ENCODE measurements around the gene GALNTL6.

DNA sequence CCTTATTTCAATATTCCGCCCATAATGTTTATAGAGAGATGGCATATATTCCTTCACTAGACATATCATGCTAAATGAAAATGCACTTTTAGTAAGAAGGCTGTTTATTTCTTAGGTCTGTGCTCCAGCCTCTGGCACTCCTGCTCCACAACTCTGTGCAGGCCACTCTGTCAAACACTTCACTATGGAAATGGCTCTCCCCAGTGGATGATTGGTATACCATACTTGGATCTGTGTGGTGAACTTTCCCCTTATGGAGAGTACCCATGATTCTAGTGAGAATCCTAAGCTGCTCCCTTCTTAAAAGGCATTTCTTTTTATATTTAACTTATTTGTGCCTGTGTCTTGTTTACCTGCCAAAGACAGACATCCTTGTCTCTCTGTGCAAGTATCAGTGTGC lies 875.3 kb downstream of the GALNTL6 start:
- TF ChIP-seq, protein P1, sequence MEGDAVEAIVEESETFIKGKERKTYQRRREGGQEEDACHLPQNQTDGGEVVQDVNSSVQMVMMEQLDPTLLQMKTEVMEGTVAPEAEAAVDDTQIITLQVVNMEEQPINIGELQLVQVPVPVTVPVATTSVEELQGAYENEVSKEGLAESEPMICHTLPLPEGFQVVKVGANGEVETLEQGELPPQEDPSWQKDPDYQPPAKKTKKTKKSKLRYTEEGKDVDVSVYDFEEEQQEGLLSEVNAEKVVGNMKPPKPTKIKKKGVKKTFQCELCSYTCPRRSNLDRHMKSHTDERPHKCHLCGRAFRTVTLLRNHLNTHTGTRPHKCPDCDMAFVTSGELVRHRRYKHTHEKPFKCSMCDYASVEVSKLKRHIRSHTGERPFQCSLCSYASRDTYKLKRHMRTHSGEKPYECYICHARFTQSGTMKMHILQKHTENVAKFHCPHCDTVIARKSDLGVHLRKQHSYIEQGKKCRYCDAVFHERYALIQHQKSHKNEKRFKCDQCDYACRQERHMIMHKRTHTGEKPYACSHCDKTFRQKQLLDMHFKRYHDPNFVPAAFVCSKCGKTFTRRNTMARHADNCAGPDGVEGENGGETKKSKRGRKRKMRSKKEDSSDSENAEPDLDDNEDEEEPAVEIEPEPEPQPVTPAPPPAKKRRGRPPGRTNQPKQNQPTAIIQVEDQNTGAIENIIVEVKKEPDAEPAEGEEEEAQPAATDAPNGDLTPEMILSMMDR (conservative IDR thresholded peaks at IDR 0.05; ENCODE audit: low read depth in 2 of 2) = peak; percentile 23 to 49; a peak in 2 of 4 replicates
- TF ChIP-seq EZH2 (IDR thresholded peaks at IDR 0.05; ENCODE audit: low read depth, unreplicated experiment) (no peak), ZNF114 (CRISPR knock-in tag; IDR thresholded peaks at IDR 0.05) (no peak)
